Lower lobe of right lung (tissue), 2 donors: ENCODE results near the gene KCNIP2. TPM values are rescaled to one million over a fixed set of nuclear protein-coding genes. Genes with fewer than 3 reads are reported as not detected.

Experiments used
- ATAC-seq, 2 donors: fragments of 200-7000 bp; cut with Tn5 transposase; one replicate each; pipeline ENCODE4 v1.9.1; 2020 to 2022; ENCODE audit warnings: mild to moderate bottlenecking in 2 of 2, moderate library complexity in 2 of 2
- DNase-seq: peaks from one replicate; pipeline ENCODE4 v3.0.0-alpha.2; 2020
- H3K27ac ChIP-seq: fragments of 200-600 bp; one replicate; pipeline ENCODE4 v1.8.0; 2022
- H3K27me3 ChIP-seq: fragments of 200-600 bp; one replicate; pipeline ENCODE4 v1.8.0; 2022; ENCODE audit warnings: low read depth
- H3K36me3 ChIP-seq: fragments of 200-600 bp; one replicate; pipeline ENCODE4 v1.8.0; 2022; ENCODE audit warnings: mild to moderate bottlenecking
- H3K4me1 ChIP-seq: fragments of 200-600 bp; one replicate; pipeline ENCODE4 v1.8.0; 2022
- H3K4me3 ChIP-seq: fragments of 200-600 bp; one replicate; pipeline ENCODE4 v1.8.0; 2022; ENCODE audit warnings: mild to moderate bottlenecking
- H3K9me3 ChIP-seq: fragments of 200-600 bp; one replicate; pipeline ENCODE4 v1.8.0; 2022
- CTCF ChIP-seq: fragments of 200-600 bp; IDR thresholded peaks from one replicate; pipeline ENCODE4 v1.8.0; 2022; ENCODE audit warnings: antibody characterized with exemption, mild to moderate bottlenecking
- intact Hi-C: fragments of 100-400 bp; cut with DNase I; formaldehyde crosslinking; loops from one replicate; pipeline ENCODE4 v1.11.0; 2022
- total RNA-seq: library from RNA; stranded (reverse); fragmentation: NEBNext Ultra II Directional; extraction: Animal tissue kit (Norgen Biotek cat#: 25700); gene quantifications from one replicate; pipeline ENCODE4 v1.2.1, GENCODE V29; 2021
- donor health status: DM: no; HTN: yes; CAD: no; lungs with severe emphysema.

Gene KCNIP2
- total RNA-seq, 1 donor from 2014 or later = 3.7 TPM

GRCh38 chr10:101826852-101827434, 16.7 kb downstream of the KCNIP2 start:
- ATAC-seq (no peak), DNase-seq (peak; percentile 6)
- no peaks in the 10 kb centered on the region for H3K36me3 ChIP-seq
- H3K27me3 ChIP-seq = no peaks in the 10 kb centered on the region
- H3K4me3 ChIP-seq = no peak overlapping the region
- no peak for TF ChIP-seq CTCF
- no peaks in the 10 kb centered on the region for H3K9me3 ChIP-seq
- H3K4me1 ChIP-seq = peaks cover 26% of the 10 kb centered on the region
- intact Hi-C loops = no loop called here
- H3K27ac ChIP-seq = no peak overlapping the region

- H3K27me3 ChIP-seq = no peaks in the 10 kb centered on the region
- intact Hi-C loops = no loop called here
- TF ChIP-seq CTCF = no peak
- no peaks in the 10 kb centered on the region for H3K9me3 ChIP-seq
- no peaks in the 10 kb centered on the region for H3K36me3 ChIP-seq
- no peak overlapping the region for H3K4me3 ChIP-seq
- ATAC-seq (no peak), DNase-seq (no peak)
- H3K4me1 ChIP-seq = peaks cover 7% of the 10 kb centered on the region
- no peak overlapping the region for H3K27ac ChIP-seq
Measured at GRCh38 chr10:101824736-101825135, 18.9 kb downstream of the KCNIP2 start.

- Histone ChIP-seq H3K9me3 (no peaks in the 10 kb centered on the region), H3K27ac (peak overlapping the region; percentile 95), H3K4me3 (peak overlapping the region; percentile 100), H3K27me3 (no peaks in the 10 kb centered on the region), H3K4me1 (peaks cover 25% of the 10 kb centered on the region), H3K36me3 (no peaks in the 10 kb centered on the region)
- intact Hi-C loops = no loop called here
- TF ChIP-seq CTCF = no peak
- DNase-seq (no peak), ATAC-seq (peak; percentile 0 to 3)
Measured at GRCh38 chr10:101818872-101819633, 24.5 kb downstream of the KCNIP2 start.

GRCh38 chr10:101818119-101818871, 25.3 kb downstream of the KCNIP2 start, which contains the start of gene OGA:
TSS of gene OGA (minus strand) at chr10:101818444. CDS start at chr10:101818022, 422 bp downstream.
- no peak for TF ChIP-seq CTCF
- peak within 1 kb of the TSS; percentile 95 for H3K27ac ChIP-seq
- H3K36me3 ChIP-seq = no peaks in the 10 kb centered on the region
- DNase-seq (peak; percentile 99), ATAC-seq (peak; percentile 95 to 97)
- H3K4me3 ChIP-seq = peak within 1 kb of the TSS; percentile 100
- no peaks in the 10 kb centered on the region for H3K27me3 ChIP-seq
- H3K9me3 ChIP-seq = no peaks in the 10 kb centered on the region
- peaks cover 33% of the 10 kb centered on the region for H3K4me1 ChIP-seq
- intact Hi-C loops = no loop called here

- Histone ChIP-seq H3K36me3 (peaks cover 7% of the 10 kb centered on the region), H3K27ac (peak overlapping the region; percentile 95), H3K27me3 (no peaks in the 10 kb centered on the region), H3K4me1 (peaks cover 40% of the 10 kb centered on the region), H3K4me3 (peak overlapping the region; percentile 100), H3K9me3 (no peaks in the 10 kb centered on the region)
- intact Hi-C loops = no loop called here
- DNase-seq = peak; percentile 94
- peak; percentile 78 to 79 for ATAC-seq
- TF ChIP-seq CTCF = no peak
Measured at GRCh38 chr10:101817337-101818118, 26.1 kb downstream of the KCNIP2 start.
